Activated CD8-positive, alpha-beta memory T cell treated with anti-CD3 and anti-CD28 coated beads for 36 hours (primary cell): ENCODE results near the gene ATP10D. TPM values are rescaled to one million over a fixed set of nuclear protein-coding genes. Genes with fewer than 3 reads are reported as not detected.

ENCODE experiments used
- CTCF ChIA-PET: fragments of 350-600 bp; sonication (Branson Sonifier 250); formaldehyde crosslinking; loops from one replicate; lab custom pipeline; 2021; ENCODE audit warnings: antibody characterized with exemption; lab: Charles Lee
- POLR2A ChIA-PET: fragments of 350-600 bp; sonication (Branson Sonifier 250); formaldehyde crosslinking; loops from one replicate; lab custom pipeline; 2021; ENCODE audit warnings: antibody characterized with exemption; lab: Charles Lee
- total RNA-seq, 2 experiments: library from RNA; stranded (reverse); gene quantifications; one replicate each; pipeline ENCODE4 v1.2.3, GENCODE V29; 2021

ATP10D gene
- 1 to 10 TPM; 6.9 to 10.0 TPM for total RNA-seq

DNA sequence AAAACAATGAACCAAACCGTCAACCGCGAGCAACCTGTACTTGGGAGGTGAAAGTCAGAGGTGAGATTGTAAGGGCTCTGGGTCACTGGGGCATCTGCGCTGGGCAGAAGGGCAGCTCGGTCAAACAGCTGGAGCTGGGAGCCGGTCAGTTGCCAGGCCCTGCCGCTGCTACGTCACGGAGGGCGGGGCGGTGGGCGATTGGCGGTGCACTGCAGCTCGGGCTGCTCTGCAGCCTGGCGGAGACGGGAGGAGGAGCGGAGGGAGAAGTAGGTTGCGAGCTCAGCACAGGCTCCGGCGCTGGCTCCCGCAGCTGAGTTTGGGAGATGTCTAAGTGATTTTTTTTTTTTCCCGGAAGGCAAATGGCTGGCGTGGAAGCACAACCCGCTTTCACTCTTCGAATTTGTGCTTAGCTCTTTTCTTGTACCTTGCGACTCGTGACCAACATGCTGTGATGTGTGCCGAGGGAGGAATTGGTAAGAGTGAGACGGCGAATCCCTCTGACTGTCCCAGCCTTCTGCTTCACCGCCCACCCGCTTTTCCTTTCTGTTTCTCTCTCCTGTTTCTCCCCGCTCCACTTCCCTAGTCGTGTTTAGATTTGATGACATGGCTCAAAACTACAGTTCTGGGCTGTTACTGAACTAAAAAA is at the start of gene ATP10D:
TSS of gene ATP10D (plus strand) at position 229 of the 646 bp plus-strand sequence. CDS start 27,266 bp downstream, outside the sequence.
- ChIA-PET POLR2A (interaction anchor here (0.9 to 2.0 kb wide), 2 partner anchors 8 to 22 kb away, joined by 3 to 8 read pairs; partner anchors contain the start of gene COMMD8), CTCF (interaction anchor here (0.9 to 2.0 kb wide), 5 partner anchors 16 to 80 kb away, joined by 3 to 5 read pairs (median 3); partner anchors contain the start of gene COMMD8)

DNA sequence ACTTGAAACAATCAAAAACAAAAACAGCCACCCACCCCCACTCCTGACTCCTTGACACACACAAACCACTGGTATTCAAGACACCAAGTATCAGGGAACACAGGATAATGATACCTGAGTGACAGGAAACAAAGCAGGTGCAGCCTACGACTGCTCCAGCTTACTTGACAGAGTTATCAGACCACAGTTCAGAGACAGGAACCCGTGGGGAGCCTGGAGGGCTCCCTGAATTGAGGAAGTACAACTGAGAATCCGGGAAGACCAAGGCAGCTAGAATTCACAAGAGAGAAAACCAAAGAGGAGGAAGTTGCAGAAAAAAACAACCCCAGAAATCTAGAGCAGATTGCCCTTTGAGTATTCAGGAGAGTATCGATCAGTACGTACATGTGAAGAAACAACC is 42.1 kb upstream of the ATP10D start:
- POLR2A ChIA-PET, result no interaction called here
- CTCF ChIA-PET, result no interaction called here

DNA sequence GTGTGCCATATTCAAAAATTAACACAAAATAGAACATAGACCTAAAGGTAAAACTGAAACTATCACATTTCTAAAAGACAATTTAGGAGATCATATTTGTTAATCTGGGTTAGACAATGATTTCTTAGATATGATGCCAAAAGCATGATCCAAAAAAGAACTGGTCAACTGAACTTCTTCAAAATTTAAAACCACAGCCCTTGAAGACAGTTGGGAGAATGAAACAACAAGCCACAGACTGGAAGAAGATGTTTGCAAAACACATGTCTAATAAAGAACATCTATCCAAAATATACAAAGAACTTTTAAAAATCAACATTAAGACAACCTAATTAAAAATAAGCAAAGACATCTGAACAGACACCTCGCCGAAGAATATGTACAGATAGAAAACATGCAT is 41.0 kb upstream of the ATP10D start:
- POLR2A ChIA-PET, result no interaction called here

DNA sequence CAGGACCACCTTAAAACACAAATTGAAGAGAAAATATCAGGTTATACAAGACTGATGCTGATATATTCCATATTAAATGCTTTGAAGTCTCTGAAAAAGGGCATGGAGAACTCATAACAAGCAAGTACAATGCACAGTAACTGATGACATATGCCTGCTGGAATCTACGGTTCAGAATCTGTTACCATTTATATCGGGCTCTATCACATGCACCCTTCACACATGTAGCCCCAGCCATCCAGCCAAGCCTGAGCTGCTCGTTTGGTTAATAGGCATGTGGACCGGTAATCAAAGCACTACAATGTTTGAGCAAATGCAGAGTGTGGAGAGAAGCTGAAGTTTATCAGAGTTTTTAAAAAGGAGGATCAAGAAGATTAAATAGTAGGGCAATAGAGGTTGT is 33.4 kb upstream of the ATP10D start:
- CTCF ChIA-PET, result no interaction called here
- POLR2A ChIA-PET, result no interaction called here

More for the DNA sequence above, 41.0 kb upstream of the ATP10D start:
- CTCF ChIA-PET, result no interaction called here

DNA sequence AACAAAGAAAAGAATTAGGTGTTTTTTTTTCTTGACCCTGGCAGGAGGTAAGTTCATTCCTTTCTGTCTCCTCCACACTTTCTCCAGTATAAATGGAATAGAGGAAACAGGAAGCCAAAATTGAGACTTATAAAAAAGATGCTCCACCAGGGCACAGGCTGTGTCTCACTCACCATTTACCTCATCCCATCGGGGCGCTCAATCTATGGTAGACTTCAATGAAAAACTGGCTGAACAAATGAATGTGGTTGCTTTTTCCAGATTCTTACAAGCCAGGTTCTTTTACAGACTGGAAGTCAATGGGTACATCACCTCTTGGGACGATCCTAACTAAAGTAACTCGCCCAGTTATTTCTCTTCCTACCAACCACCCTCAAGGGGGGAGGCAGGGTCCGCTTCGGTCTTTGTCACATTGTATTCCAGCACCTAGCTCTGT is 22.3 kb upstream of the ATP10D start:
- ChIA-PET CTCF (interaction anchor here (1.0 to 1.5 kb wide), 3 partner anchors 16 to 101 kb away, joined by 3 to 5 read pairs (median 3); partner anchors contain the start of gene ATP10D), POLR2A (interaction anchor here (0.9 to 1.2 kb wide), 2 partner anchors 23 to 25 kb away, joined by 3 to 8 read pairs; partner anchors contain the start of gene ATP10D)

DNA sequence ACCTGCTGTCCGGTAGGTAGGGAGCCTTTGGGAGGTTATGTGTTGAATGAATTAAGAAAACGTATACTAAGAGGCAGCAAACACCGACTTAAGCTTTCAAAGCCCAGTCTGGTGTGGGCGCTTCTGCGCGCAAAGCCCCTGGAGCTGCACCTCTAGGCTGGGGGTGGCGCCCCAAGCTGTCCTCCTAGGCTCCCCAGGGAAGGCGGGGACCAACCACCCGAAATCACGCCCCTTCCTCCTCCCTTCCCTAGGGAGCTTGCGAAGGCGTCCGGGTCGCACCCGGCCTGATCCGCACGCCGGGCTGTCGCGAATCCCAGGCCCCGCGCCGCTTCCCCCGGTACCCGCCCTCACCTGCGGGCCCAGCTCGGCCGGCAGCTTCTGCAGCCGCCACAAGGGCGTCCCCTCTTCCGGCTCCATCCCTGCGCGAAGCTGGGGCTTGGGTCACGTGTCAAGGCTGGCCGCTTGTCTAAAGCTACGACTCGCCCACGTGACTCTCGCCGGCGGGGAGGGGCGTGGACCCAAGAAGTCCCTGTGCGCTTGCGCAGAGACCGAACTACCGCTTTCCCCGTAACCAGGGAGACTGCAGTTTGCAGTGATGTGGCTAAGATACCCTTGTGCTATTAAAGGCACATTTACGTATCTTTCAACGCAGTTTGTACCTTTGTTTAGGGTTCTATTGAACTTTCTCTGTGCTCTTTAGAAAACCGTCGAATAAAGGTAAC is 21.7 kb upstream of the ATP10D start, which contains the start of gene COMMD8:
TSS of gene COMMD8 (minus strand) at position 468 of the 722 bp plus-strand sequence. CDS start at position 417, 51 bp downstream.
- ChIA-PET CTCF (interaction anchor here (0.9 to 1.5 kb wide), 4 partner anchors 15 to 101 kb away, joined by 3 to 5 read pairs (median 3); partner anchors contain the start of gene ATP10D), POLR2A (interaction anchor here (0.9 to 1.2 kb wide), 2 partner anchors 22 to 24 kb away, joined by 3 to 8 read pairs; partner anchors contain the start of gene ATP10D)

DNA sequence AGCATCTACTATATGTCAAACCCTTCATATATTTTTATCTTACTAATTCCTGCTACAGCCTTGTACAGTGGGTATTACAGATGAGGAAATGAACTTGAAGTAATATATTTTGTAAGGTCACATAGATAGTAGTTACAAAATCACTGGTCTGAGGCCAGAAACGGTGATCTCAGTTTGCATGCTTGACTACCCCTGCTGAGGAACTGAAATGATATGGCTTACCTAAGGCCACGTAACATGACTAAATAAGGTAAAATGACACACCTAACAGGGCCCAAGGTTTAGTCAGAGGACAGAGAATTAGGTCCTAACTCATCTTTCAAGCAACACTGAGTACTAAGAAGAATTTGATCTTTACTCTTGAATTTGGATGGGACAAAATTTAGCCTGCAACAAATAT is 20.1 kb upstream of the ATP10D start:
- CTCF ChIA-PET, result no interaction called here
- POLR2A ChIA-PET, result no interaction called here

DNA sequence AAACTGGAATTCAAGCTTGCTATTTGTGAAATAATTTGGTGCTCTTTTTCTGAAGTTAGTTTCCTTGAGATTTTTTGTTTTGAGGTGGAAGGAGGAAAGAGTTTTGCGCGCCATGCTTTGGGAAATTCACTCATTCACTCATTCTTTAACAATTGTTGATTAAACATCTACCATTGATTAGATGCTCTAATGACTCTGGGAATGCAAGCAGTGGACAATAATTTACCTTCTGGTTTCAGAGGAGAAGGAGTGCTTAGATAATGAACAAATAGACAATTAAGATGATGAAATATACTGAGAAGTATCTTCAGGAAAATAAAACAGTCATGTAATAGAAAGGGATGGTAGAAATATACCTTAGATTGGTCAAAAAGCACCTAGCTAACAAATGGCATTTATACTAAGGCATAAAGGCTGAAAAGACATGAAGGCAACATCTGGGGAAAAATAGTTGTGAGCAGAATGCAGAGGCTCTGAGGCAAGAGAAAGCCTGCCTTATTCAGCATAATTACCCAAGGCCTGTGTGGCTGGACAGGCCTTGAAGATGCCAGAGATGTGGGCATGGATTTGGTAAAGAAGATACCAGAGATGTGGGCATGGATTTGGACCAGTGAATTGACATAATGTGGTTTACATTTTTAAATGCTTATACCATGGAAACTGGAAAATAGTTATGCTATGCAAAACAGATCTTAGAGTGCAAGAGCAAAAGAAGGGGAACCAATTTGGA is 18.9 kb upstream of the ATP10D start:
- CTCF ChIA-PET, result interaction anchor here (1.0 kb wide), 1 partner anchor 19 kb away, joined by 3 read pairs; the partner anchor contains the start of gene ATP10D
- POLR2A ChIA-PET, result no interaction called here

DNA sequence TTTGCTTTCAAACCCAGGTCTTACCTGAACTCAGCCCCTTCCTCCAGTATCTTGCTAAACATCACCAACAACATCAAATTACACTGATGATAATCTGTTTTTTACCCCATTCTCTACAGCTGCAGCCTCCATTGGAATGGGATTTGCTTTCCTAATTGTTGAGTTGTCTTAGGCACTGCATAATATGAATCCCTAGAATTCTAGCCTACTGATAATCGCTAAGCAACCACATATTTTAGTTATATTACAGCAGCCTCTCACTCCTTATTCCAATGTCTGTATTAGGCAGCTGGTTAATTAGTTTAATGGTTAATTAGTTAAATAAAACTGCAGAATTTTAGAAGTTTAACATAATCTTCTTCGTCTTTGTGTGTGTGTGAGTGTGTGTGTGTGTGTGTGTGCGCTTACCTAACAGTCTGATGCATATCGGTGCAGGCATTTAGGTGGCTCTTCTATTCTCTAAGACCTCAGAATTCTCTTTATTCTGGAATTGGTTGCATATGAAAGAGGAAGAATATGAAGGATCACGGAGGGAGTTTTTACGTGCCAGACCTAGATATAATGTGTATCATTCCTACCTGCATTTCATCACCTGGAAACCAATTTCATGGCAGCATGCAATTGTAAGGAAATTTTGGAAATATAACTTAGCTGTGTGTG is 16.2 kb upstream of the ATP10D start:
- CTCF ChIA-PET, result interaction anchor here (1.5 kb wide), 1 partner anchor 16 kb away, joined by 4 read pairs; the partner anchor contains the start of gene ATP10D
- POLR2A ChIA-PET, result no interaction called here

DNA sequence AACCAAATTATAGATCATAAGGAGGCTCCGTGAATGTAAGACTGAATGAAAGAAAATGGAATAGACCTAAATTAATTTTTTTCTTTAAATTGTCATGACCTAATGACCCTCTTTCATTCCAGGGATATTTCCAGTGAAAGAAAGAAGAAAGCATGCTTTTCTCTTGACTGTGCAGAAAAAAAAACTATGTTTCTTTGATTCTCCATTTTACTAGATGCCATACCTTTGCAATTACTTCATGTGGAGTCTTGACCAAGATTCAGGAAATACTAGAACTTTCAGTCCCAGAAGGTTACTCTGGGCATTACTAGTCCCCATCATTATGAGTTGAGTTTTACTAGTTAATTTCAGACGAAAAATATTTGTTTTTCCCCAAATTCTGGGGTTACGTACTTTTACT is 15.1 kb upstream of the ATP10D start:
- CTCF ChIA-PET, result no interaction called here
- POLR2A ChIA-PET, result no interaction called here

DNA sequence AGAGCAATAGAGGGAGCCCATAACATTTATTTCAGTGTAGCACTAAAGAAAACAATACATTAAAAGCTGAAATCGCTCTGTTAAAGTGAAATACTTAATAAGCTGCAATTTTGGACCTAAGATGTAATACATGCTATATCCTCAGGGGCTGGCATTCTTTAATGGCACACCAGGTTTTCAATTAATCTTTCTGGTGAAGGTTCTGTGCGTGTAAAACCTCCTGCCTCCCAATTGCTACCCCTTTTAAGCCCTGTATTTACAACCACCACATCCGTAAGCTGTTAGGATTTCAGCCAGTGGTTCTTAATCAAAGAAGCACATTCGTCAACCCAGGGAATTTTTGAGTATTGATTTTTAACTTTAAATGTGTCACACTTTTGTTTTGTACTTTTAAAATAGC is 14.0 kb upstream of the ATP10D start:
- POLR2A ChIA-PET, result no interaction called here

DNA sequence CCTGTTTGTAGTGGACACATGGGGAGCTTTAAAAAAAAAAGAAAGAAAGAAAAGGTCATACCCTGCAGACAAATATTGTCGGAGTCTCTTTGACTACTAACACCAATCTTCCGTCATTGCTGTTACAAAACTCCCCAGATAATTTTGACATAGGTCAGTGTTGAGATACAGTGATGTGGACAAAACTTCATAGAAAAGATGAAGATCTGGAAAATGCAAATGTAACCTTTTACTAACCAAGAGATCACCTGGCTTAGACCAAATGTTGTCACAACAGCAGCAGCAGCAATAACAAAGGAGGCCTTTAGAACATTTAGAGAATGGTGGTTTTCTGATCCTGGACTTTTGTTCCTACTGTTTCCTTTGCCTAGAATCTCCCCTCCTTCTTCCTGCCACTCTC is 13.5 kb upstream of the ATP10D start:
- ChIA-PET CTCF (no interaction called here), POLR2A (no interaction called here)

More for the DNA sequence above, 14.0 kb upstream of the ATP10D start:
- CTCF ChIA-PET, result no interaction called here

DNA sequence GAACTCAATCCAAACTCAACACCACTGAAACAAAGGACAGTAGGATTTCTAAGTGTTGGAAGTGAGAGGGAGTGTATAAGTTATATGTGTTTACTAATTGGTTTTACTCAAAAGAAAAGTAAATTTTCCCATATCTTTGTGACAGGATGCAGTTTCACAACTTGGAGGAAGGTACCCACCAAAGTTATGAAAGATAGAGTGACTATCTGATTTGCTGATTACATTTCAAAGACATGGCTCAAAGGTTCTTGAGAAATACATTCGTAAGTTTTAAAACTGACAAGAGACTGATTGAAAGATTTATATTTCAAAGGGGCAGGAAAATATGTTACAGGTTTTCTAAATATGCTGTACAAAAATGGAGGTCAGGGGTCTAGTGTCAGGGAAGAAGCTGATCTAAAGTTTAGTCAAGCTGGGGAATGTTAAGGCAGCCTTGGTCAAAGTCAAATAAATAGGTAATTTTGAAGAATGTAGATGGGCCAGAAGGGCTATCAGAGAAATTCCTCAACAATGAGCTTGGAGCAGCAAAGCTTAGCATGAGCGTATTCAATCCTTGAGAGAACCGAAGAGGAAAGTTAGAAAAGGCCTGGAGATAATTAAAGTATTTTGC is 11.8 kb upstream of the ATP10D start:
- ChIA-PET POLR2A (no interaction called here), CTCF (no interaction called here)

DNA sequence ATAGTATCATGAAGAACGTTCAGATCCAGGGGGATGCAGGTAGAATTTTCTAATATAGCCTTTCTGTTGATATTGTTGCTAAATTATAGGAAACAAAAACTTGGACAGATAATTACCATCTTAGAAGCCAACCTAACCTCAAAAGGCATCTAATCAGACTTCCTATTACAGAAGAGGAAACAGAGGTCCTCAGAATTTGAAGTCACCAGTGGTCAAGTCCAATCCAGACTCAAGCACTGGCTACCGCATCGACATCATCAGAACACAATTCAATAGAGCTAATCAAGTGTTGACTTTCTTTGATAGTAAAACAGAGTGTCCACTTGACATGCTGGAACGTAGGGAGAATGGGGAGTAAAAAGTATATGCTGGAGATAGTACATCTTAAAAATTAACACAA is 10.3 kb upstream of the ATP10D start:
- POLR2A ChIA-PET, result no interaction called here
- CTCF ChIA-PET, result no interaction called here

DNA sequence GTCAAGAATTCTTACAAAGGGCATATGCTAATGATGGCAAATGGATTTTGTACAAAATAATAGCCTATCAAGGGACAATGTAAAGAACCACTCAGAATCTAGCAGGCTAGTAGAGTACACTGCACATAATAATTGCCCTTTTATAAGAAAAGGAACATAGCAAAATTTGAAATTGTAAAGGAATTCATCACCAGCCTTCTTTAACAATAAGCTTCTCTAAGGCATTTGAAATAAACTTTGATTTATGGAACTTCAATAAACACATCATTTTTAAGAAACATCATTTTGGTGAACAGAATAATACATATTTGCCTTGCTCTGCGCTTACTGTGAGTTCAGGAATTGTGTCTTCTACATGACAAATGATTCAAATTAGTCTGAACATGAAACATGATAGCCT is 9.7 kb upstream of the ATP10D start:
- ChIA-PET CTCF (no interaction called here), POLR2A (no interaction called here)

DNA sequence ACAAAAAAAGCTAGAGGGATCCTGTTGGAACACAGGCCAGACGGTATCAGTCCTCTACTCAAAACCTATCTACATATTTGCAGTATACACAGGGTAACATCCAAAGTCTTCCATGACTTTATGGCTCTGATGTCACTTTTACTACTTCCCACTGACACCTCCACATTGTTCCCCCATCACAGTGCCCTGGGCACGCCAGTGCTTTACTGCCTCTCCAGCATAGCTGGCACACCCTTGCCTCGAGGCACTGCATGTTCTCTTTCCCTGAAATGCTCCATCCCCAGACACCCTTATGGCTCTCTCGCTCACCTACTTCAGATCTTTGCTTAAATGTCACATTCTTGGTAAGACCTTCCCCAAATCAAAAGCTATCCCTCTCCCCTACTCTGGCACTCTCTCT is 6.3 kb upstream of the ATP10D start:
- ChIA-PET POLR2A (no interaction called here), CTCF (interaction anchor here (1.5 kb wide), 1 partner anchor 15 kb away, joined by 3 read pairs; the partner anchor contains the start of gene COMMD8)

DNA sequence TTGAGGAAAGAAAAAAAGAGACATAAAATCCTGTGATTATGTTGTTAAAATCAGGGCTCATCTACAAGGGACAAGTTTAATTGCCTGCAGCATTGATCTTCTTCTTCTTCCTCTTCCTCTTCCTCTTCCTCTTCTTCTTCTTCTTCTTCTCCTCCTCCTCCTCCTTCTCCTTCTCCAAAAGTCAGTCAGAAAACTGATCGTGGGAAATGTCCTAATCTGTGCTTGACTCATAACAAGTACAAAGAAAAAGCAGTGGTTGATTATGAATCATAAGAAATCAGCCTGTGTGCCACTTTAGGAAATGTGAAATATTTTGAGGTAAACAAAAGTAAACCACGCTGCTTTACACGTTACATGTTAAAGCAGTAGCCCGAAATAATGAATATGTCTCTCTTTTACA is 2.7 kb upstream of the ATP10D start:
- POLR2A ChIA-PET, result no interaction called here
- CTCF ChIA-PET, result no interaction called here

DNA sequence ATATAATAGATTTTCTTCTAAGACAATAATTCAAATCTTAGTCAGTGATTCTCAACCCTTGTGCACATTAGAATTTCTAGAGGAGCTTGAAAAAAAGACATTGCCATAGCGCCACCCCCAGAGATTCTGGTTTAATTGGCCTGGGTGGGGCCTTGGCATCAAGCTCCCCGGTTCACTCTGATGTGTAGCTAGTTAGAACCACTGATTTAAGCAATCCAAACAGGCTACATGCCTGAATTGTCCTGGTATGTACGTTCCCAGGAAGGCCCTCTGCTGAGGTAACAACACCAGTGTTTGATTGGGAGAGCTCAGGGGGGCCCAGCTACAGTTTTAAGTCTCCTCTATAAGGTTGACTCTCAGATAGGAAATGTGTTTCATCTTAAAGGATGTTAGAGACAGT is 1.3 kb upstream of the ATP10D start:
- ChIA-PET CTCF (interaction anchor here (1.1 to 2.0 kb wide), 2 partner anchors 15 to 81 kb away, joined by 3 to 4 read pairs; no protein-coding TSS in a partner anchor), POLR2A (no interaction called here)
